GM19025 (cell line): Measurements from ENCODE around the gene CSK.

Experiments used
- ATAC-seq: cut with Tn5 transposase; IDR thresholded peaks from one replicate; pipeline ENCODE4 v1.9.1; 2021; ENCODE audit warnings: mild to moderate bottlenecking, low read depth, moderate library complexity; ENCODE audit not compliant: unreplicated experiment

The CSK gene

GRCh38 chr15:74799856-74800558 is 18.1 kb downstream of the CSK start:
- ATAC-seq = peak; percentile 73

DNA sequence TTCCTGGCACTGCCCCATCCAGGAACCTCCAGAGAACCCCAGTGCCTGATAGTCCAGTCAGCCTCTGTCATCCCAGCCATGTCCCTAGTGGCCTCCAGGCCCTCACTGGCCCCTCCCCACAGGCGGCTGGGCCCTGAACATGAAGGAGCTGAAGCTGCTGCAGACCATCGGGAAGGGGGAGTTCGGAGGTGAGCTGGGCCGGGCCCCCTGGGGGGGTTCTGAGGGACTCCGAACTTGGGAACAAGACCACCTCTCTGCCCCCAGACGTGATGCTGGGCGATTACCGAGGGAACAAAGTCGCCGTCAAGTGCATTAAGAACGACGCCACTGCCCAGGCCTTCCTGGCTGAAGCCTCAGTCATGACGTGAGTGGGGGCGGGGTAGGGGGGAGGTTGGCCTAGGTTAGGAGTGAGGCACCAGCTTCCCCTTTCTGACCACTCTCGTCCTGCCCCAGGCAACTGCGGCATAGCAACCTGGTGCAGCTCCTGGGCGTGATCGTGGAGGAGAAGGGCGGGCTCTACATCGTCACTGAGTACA is 18.7 kb downstream of the CSK start:
- no peak for ATAC-seq

- ATAC-seq = no peak
Measured at GRCh38 chr15:74801311-74801997, 19.6 kb downstream of the CSK start.

- ATAC-seq = no peak
Measured at GRCh38 chr15:74802290-74802689, 20.4 kb downstream of the CSK start.

- ATAC-seq = no peak
Measured at GRCh38 chr15:74802862-74803447, 21.1 kb downstream of the CSK start.

DNA sequence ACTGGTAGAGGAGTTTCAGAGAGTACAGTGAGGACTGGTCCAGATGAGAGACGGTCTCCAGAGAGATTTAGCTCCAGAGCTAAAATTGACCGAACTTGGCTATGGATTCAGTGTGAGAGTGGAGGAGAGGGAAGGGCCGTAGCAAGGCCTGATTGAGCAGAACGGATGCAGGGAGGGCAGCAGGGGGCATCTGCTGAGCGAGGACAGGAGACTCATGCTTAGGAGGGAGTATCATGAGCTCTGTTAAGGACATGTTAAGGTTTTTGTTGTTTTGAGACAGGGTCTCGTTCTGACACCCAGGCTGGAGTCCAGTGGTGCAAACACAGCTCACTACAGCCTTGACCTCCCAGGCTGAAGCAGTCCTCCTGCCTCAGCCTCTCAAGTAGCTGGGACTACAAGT is 23.1 kb downstream of the CSK start:
- no peak for ATAC-seq

DNA sequence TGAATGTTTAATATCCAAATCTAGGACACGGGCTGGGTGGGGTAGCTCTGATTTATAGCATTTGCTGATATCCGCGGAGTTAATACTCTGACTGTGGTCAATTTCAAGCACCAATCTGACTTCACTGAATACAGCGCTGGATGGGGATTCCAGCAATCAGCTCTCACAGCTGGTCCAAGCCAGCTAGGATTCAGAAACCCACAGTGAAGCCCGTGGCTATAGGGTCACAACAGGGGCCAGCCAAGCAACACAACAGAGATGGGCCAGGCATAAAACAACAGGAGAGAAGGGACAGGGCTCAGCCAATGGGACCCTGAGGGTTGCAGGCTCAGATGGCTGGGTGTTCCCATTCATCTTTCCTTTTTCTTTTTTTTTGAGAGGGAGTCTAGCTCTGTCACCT is 25.4 kb downstream of the CSK start:
- no peak for ATAC-seq

- ATAC-seq = no peak
Measured at GRCh38 chr15:74808078-74808839, 26.4 kb downstream of the CSK start.

GRCh38 chr15:74808840-74809229 is 27.0 kb downstream of the CSK start:
- ATAC-seq = no peak

GRCh38 chr15:74809242-74809641 is 27.4 kb downstream of the CSK start:
- no peak for ATAC-seq

- ATAC-seq = no peak
Measured at GRCh38 chr15:74809956-74810355, 28.1 kb downstream of the CSK start.

GRCh38 chr15:74812533-74812932 is 30.7 kb downstream of the CSK start, which contains the start of gene LMAN1L:
LMAN1L (plus strand) TSS chr15:74812835; CDS start chr15:74812855, 20 bp downstream.
- ATAC-seq = no peak

GRCh38 chr15:74815121-74815934 is 33.4 kb downstream of the CSK start:
- ATAC-seq = no peak

- ATAC-seq = no peak
Measured at GRCh38 chr15:74815961-74816360, 34.1 kb downstream of the CSK start.

GRCh38 chr15:74816624-74817369 is 34.9 kb downstream of the CSK start:
- ATAC-seq = no peak

GRCh38 chr15:74817370-74817737 is 35.5 kb downstream of the CSK start:
- ATAC-seq = no peak

GRCh38 chr15:74820056-74820455 is 38.2 kb downstream of the CSK start:
- no peak for ATAC-seq

DNA sequence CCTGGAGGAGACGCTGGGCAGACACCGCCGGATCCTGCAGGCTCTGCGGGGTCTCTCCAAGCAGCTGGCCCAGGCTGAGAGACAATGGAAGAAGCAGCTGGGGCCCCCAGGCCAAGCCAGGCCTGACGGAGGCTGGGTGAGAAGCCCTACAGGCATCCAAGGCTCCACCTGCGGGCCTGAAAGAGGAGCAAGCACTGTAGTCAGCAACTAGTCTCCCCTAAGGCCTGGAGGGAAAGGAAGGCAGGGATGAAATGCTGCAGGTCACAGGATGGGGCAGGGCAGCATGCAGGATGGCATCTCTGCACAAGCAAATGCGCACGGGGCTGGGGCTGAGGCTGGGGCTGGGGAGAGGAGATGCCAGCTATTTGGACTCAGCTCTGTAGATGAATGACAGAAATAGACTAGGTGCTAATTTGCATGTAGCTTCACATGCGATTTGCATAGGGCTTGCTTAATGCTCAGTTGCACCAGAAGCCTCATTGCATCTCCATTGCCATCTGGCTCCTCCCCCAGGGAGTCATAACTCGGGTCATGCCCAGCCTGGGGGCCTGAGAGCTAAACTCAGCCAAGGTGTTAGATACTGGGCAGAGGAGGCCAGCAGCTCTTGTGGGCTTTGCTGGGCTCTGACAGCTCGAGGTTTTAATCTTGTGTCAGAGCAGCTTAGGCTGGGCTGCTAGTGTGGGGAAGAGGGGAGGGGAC is 39.4 kb downstream of the CSK start:
- no peak for ATAC-seq

- no peak for ATAC-seq
Measured at GRCh38 chr15:74821790-74822158, 39.9 kb downstream of the CSK start.
